Stomach (tissue), 9 donors: ENCODE measurements around the gene TRIM56. TPM values are rescaled to one million over a fixed set of nuclear protein-coding genes. Genes with fewer than 3 reads are reported as not detected.
"Not testable (repeated sequence)": the region's sequence is repeated elsewhere in the genome, so short reads cannot be mapped to it uniquely, and the experiment has no call there.

Experiments
- DNase-seq, 2 donors: peaks; one replicate each; pipeline versions ENCODE4 v3.0.0 to v3.0.0-alpha.2; 2013 to 2019
- H3K27ac ChIP-seq, 5 donors: fragments of 200-600 bp in 4 of 5; sonication (generic) in 4 of 5; one replicate each; pipeline ENCODE4 v1.5.1; 2013 to 2019; ENCODE audit warnings: mild to moderate bottlenecking in 1 of 5, moderate library complexity in 1 of 5
- H3K27me3 ChIP-seq, 3 donors: fragments of 200-600 bp; sonication (generic); one replicate each; pipeline ENCODE4 v1.5.1; 2017 to 2019; ENCODE audit warnings: mixed run types in 1 of 3
- H3K36me3 ChIP-seq, 4 donors: fragments of 200-600 bp; sonication (generic); 1 replicate in 3 of 4; 2 replicates in 1 of 4; pipeline ENCODE4 v1.5.1; 2016 to 2019
- H3K4me1 ChIP-seq, 4 donors: fragments of 200-600 bp; sonication (generic); one replicate each; pipeline ENCODE4 v1.5.1; 2016 to 2019
- H3K4me3 ChIP-seq, 4 donors: fragments of 200-600 bp; sonication (generic) in 3 of 4; one replicate each; pipeline ENCODE4 v1.5.1; 2016 to 2019; ENCODE audit warnings: mild to moderate bottlenecking in 1 of 4
- H3K9me3 ChIP-seq, 4 donors: fragments of 200-600 bp; sonication (generic); one replicate each; pipeline ENCODE4 v1.5.1; 2016 to 2019
- CTCF ChIP-seq, 7 experiments: fragments of 450-650 bp in 4 of 7; fragments of 200-600 bp in 3 of 7; sonication (generic) in 3 of 7; IDR thresholded peaks; one replicate each; pipeline ENCODE4 v1.5.1; 2016 to 2019; ENCODE audit warnings: antibody characterized with exemption in 7 of 7, control low read depth in 2 of 7, mild to moderate bottlenecking in 1 of 7
- EP300 ChIP-seq: sonication (generic); formaldehyde crosslinking; IDR thresholded peaks from one replicate; pipeline ENCODE4 v1.6.1; 2017; ENCODE audit warnings: antibody characterized with exemption
- POLR2A ChIP-seq, 4 donors: fragments of 450-650 bp; IDR thresholded peaks; one replicate each; pipeline ENCODE4 v1.6.1; 2016; ENCODE audit warnings: antibody characterized with exemption in 4 of 4, control low read depth in 2 of 4, mild to moderate bottlenecking in 1 of 4, moderate library complexity in 1 of 4
- POLR2AphosphoS5 ChIP-seq, 3 donors: sonication (generic); formaldehyde crosslinking; IDR thresholded peaks; one replicate each; pipeline ENCODE4 v1.6.1; 2016; ENCODE audit warnings: antibody characterized with exemption in 3 of 3
- WGBS, 5 donors: extraction: QIAGEN DNeasy Blood & Tissue Kit in 3 of 5; methylation state at CpG; one replicate each; pipeline versions ENCODE4 v1.1.5 to v1.1.7; 2013 to 2018; 5-methylcytosine and 5-hydroxymethylcytosine counted together
- intact Hi-C: fragments of 100-400 bp; cut with DNase I; formaldehyde crosslinking; loops from one replicate; pipeline ENCODE4 v1.15.1; 2023; ENCODE audit warnings: low total_unique reads
- polyA plus RNA-seq, 3 donors: library from polyadenylated mRNA; stranded (reverse); fragments of 200-250 nt; gene quantifications; one replicate each; pipeline ENCODE4 v1.2.3, GENCODE V29; 2013
- total RNA-seq, 5 donors: library from RNA; depleted of rRNA; stranded (reverse); fragments of >200 nt; gene quantifications; one replicate each; pipeline versions ENCODE4 v1.1.0 to v1.2.3, GENCODE V29; 2014 to 2016
- donor health status: healthy with polysubstance abuse.
- donor health status: Bipolar disorder and iron deficiency.
- donor health status: healthy.

The TRIM56 gene
- total and polyA plus RNA-seq, 8 donors = 7.5 to 41.1 (median 17.5) TPM

GRCh38 chr7:101097561-101097960, 12.3 kb downstream of the TRIM56 start:
- 56 to 80% (median 62%) methylated on average over 4 of the region's 4 CpGs for WGBS, 5 donors
- DNase-seq = no peak

DNA sequence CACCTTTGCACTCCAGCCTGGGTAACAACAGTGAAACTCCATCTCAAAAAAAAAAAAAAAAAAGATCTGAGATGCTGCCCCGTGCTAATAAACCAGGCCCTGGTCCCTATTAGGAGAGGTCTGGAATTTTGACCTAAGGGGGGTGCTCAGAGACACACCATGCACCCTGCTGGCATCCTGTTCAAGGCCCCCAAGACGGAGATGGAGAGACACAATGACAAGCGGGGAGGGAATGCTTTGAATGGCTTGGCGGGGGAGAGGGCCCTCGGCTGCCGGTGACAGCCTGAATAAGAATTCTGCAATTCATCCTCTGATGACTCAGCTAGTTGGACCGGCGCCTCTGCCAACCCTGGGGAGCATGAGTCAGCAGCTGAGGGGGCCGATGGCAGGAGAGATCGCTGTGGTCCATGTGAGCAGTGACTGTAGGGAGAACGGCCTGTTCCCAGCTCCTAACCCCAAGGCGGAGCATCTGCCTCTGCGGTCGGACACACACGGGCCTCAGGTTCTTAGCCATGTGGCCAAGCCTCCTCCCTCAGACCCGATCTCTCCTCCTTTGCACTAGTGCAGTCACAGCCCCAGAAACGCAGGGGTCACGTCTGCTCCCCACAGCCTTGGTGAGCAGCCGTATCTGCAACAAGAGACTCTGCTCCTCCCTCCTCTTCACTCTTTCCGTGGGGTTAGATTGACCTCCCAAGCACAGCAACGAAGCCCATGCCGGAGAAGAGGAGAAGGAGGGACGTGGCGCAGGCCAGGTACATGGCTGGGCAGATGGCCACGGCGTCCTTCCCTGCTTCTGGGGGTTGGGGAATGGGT, 14.9 kb downstream of the TRIM56 start:
- intact Hi-C loops = no loop called here

More at GRCh38 chr7:101097561-101097960, 12.3 kb downstream of the TRIM56 start:
- no peak for TF ChIP-seq EP300
- TF ChIP-seq POLR2AphosphoS5 (IDR thresholded peaks at IDR 0.05) = no peak
- no peak for TF ChIP-seq CTCF (IDR thresholded peaks at IDR 0.05)
- no peak for TF ChIP-seq POLR2A (IDR thresholded peaks at IDR 0.05)
- H3K4me1 ChIP-seq = peaks cover 13 to 37% (median 18%) of the 10 kb centered on the region in 4 donors
- H3K27ac ChIP-seq = no peak overlapping the region
- intact Hi-C loops = no loop called here
- H3K27me3 ChIP-seq = no peaks in the 10 kb centered on the region
- H3K9me3 ChIP-seq = no peaks in the 10 kb centered on the region
- no peak overlapping the region for H3K4me3 ChIP-seq
- peaks cover 0 to 1% (median under 1%) of the 10 kb centered on the region in 4 donors for H3K36me3 ChIP-seq

GRCh38 chr7:101100858-101101847, 15.9 kb downstream of the TRIM56 start:
- TF ChIP-seq POLR2AphosphoS5 (IDR thresholded peaks at IDR 0.05) = no peak
- TF ChIP-seq POLR2A (IDR thresholded peaks at IDR 0.05) = no peak
- TF ChIP-seq EP300 = no peak
- no peak for TF ChIP-seq CTCF (IDR thresholded peaks at IDR 0.05)
- no peak for DNase-seq
- no peaks in the 10 kb centered on the region for H3K36me3 ChIP-seq
- no peaks in the 10 kb centered on the region for H3K9me3 ChIP-seq
- peaks cover 0 to 15% (median 0%) of the 10 kb centered on the region in 3 donors for H3K27me3 ChIP-seq
- H3K4me1 ChIP-seq = peaks cover 13 to 29% (median 16%) of the 10 kb centered on the region in 4 donors
- no peak overlapping the region for H3K4me3 ChIP-seq
- 84 to 88% (median 87%) methylated on average over 18 of the region's 18 CpGs for WGBS, 5 donors
- intact Hi-C loops = no loop called here
- peak overlapping the region in 4 of 5 donors; percentile 55 to 83 (median 79) for H3K27ac ChIP-seq

More for the DNA sequence above, 14.9 kb downstream of the TRIM56 start:
- TF ChIP-seq CTCF (IDR thresholded peaks at IDR 0.05) (no peak), EP300 (peak; percentile 71), POLR2AphosphoS5 (IDR thresholded peaks at IDR 0.05) (peak; percentile 62 to 93 (median 70)), POLR2A (IDR thresholded peaks at IDR 0.05) (no peak)
- H3K4me1 ChIP-seq = peaks cover 13 to 30% (median 16%) of the 10 kb centered on the region in 4 donors
- peak; percentile 86 to 90 for DNase-seq
- no peaks in the 10 kb centered on the region for H3K36me3 ChIP-seq
- H3K9me3 ChIP-seq = no peaks in the 10 kb centered on the region
- no peak overlapping the region for H3K4me3 ChIP-seq
- H3K27ac ChIP-seq = peak overlapping the region; percentile 22 to 83 (median 79)
- 23 to 37% (median 29%) methylated on average over 19 to 26 of the region's 26 CpGs for WGBS, 5 donors
- H3K27me3 ChIP-seq = peaks cover 0 to 8% (median 0%) of the 10 kb centered on the region in 3 donors

DNA sequence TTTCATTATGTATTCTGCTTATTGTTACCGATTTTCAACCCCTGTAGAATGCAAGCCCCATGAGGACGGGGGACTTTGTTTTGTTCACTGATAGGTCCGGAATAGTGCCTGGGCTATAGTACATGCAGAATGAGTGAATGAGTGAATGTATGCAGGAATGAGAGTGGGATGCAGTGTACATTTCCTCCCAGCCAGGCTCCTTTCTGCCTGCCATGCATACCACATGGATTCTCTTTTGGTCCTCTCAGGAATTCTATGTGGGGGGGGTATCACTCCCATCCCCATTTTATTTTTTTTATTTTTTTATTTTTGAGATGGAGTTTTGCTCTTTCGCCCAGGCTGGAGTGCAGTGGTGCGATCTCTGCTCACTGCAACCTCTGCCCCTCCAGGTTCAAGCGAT, 16.7 kb downstream of the TRIM56 start:
- no peak overlapping the region for H3K27ac ChIP-seq
- H3K36me3 ChIP-seq = no peaks in the 10 kb centered on the region
- peaks cover 0 to 15% (median 0%) of the 10 kb centered on the region in 3 donors for H3K27me3 ChIP-seq
- no peaks in the 10 kb centered on the region for H3K9me3 ChIP-seq
- intact Hi-C loops = no loop called here
- no peak for TF ChIP-seq POLR2A (IDR thresholded peaks at IDR 0.05)
- TF ChIP-seq CTCF (IDR thresholded peaks at IDR 0.05) = no peak
- TF ChIP-seq POLR2AphosphoS5 (IDR thresholded peaks at IDR 0.05) = no peak
- no peak for TF ChIP-seq EP300
- DNase-seq = no peak
- peaks cover 13 to 29% (median 16%) of the 10 kb centered on the region in 4 donors for H3K4me1 ChIP-seq
- 83 to 94% (median 91%) methylated on average over 6 of the region's 6 CpGs for WGBS, 5 donors
- no peak overlapping the region for H3K4me3 ChIP-seq

- H3K36me3 ChIP-seq, intact Hi-C loops, DNase-seq, H3K4me3 ChIP-seq, H3K9me3 ChIP-seq: not testable (repeated sequence)
- Histone ChIP-seq H3K4me1 (peaks cover 13 to 29% (median 16%) of the 10 kb centered on the region in 4 donors), H3K27me3 (peaks cover 0 to 15% (median 0%) of the 10 kb centered on the region in 3 donors), H3K27ac (peak overlapping the region in 2 of 5 donors; percentile 49 to 56)
- 78 to 94% (median 86%) methylated on average over 6 to 10 of the region's 10 CpGs for WGBS, 5 donors
Observed at GRCh38 chr7:101103701-101104100, 18.4 kb downstream of the TRIM56 start.
